ENCODE measurements around the gene ZNF385B.
A peak's percentile ranks its signal among the peaks of the same experiment; 100 is the strongest.

The ZNF385B gene

DNA sequence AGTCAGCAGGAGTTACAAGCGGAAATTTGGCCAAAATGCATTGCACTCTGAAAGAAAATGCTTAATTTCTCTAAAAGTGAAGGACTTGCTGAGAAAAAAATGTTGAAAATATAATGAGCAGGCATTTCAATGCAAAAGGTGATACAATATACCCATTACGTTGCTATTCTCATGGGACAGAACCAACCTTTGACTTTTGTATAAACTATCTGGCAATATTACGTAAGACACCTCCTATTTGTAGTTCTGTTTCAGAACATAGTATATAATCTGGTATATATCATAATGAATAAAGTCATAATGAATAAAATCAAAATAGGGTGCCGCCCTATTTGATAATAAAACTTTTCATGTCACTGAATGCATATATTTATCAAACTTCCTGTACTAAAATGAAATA is 310.6 kb downstream of the ZNF385B start:
- Histone ChIP-seq H3K4me3 (ENCODE audit: low read depth, low read length) (no peak overlapping the region), H3K27me3 (ENCODE audit: insufficient read depth, low read depth, severe bottlenecking) (no peaks in the 10 kb centered on the region), H3K27ac (no peak overlapping the region), H3K36me3 (no peaks in the 10 kb centered on the region), H3K9me3 (ENCODE audit: severe bottlenecking) (no peaks in the 10 kb centered on the region)
- no peak for DNase-seq
- TF ChIP-seq, protein P1, sequence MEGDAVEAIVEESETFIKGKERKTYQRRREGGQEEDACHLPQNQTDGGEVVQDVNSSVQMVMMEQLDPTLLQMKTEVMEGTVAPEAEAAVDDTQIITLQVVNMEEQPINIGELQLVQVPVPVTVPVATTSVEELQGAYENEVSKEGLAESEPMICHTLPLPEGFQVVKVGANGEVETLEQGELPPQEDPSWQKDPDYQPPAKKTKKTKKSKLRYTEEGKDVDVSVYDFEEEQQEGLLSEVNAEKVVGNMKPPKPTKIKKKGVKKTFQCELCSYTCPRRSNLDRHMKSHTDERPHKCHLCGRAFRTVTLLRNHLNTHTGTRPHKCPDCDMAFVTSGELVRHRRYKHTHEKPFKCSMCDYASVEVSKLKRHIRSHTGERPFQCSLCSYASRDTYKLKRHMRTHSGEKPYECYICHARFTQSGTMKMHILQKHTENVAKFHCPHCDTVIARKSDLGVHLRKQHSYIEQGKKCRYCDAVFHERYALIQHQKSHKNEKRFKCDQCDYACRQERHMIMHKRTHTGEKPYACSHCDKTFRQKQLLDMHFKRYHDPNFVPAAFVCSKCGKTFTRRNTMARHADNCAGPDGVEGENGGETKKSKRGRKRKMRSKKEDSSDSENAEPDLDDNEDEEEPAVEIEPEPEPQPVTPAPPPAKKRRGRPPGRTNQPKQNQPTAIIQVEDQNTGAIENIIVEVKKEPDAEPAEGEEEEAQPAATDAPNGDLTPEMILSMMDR (IDR thresholded peaks at IDR 0.05; ENCODE audit: low read depth, low read length), result no peak

DNA sequence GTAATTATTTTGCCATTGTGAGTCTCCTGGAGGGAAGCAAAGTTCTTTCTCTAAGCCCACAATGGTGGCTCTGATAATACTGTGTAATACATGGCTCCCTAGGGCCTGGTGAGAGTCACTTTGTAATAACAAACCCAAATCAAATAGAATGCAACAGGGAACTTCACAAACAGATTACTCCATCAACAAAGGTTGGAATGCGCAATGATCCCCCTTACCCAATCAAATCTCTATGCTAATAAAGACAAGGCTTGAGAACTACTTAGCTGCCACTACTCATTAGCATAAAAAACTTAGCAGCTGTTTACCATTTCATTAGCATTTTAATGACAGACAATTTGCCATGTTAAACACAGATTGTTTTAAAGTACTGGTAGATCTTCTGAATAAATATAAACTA is 311.2 kb downstream of the ZNF385B start:
- H3K27ac ChIP-seq, result no peak overlapping the region
- TF ChIP-seq, protein P1 (IDR thresholded peaks at IDR 0.05; ENCODE audit: low read depth, low read length), result no peak
- H3K4me3 ChIP-seq (ENCODE audit: low read depth, low read length), result no peak overlapping the region
- no peaks in the 10 kb centered on the region for H3K36me3 ChIP-seq
- DNase-seq, result no peak
- H3K9me3 ChIP-seq (ENCODE audit: severe bottlenecking), result no peaks in the 10 kb centered on the region
- no peaks in the 10 kb centered on the region for H3K27me3 ChIP-seq (ENCODE audit: insufficient read depth, low read depth, severe bottlenecking)

DNA sequence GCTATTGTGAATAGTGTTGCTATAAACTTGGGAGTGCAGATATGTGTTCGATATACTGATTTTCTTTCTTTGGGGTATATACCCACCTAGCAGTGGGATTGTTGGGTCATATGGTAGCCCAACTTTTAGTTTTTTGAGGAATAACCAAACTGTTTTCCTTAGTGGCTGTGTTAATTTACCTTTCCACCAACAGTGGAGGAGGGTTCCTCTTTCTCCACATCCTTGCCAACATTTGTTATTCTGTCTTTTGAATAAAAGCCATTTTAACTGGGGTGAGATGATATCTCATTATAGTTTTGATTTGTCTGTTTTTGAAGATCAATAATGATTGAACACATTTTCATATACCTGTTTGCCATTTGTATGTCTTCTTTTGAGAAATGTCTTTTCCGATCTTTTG is 314.8 kb downstream of the ZNF385B start:
- Histone ChIP-seq H3K9me3 (ENCODE audit: severe bottlenecking) (no peaks in the 10 kb centered on the region), H3K27me3 (ENCODE audit: insufficient read depth, low read depth, severe bottlenecking) (no peaks in the 10 kb centered on the region), H3K36me3 (no peaks in the 10 kb centered on the region), H3K27ac (no peak overlapping the region), H3K4me3 (ENCODE audit: low read depth, low read length) (no peak overlapping the region)
- TF ChIP-seq, protein P1 (IDR thresholded peaks at IDR 0.05; ENCODE audit: low read depth, low read length), result no peak
- no peak for DNase-seq

DNA sequence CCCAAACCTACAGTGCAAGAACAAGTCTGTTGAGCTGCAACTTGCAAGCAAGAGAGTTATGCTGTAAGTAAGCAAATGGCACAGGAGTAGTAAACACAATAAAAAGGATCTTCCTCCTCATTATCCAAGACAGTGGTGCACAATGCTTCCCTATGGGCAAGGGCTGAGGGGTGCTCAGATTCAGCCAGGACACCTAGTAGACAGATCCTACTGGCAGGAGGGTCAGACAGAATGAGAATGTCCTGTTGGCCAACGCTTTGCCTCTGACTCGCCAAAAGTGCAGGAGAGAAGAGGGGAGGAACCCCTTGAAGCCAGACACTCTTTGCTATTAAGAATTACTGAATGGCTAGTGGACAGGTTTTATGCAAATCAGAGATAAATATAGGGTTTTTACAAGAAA is 316.4 kb downstream of the ZNF385B start:
- Histone ChIP-seq H3K27me3 (ENCODE audit: insufficient read depth, low read depth, severe bottlenecking) (no peaks in the 10 kb centered on the region), H3K27ac (no peak overlapping the region), H3K9me3 (ENCODE audit: severe bottlenecking) (no peaks in the 10 kb centered on the region), H3K36me3 (no peaks in the 10 kb centered on the region), H3K4me3 (ENCODE audit: low read depth, low read length) (no peak overlapping the region)
- DNase-seq, result no peak
- TF ChIP-seq, protein P1 (IDR thresholded peaks at IDR 0.05; ENCODE audit: low read depth, low read length), result no peak

DNA sequence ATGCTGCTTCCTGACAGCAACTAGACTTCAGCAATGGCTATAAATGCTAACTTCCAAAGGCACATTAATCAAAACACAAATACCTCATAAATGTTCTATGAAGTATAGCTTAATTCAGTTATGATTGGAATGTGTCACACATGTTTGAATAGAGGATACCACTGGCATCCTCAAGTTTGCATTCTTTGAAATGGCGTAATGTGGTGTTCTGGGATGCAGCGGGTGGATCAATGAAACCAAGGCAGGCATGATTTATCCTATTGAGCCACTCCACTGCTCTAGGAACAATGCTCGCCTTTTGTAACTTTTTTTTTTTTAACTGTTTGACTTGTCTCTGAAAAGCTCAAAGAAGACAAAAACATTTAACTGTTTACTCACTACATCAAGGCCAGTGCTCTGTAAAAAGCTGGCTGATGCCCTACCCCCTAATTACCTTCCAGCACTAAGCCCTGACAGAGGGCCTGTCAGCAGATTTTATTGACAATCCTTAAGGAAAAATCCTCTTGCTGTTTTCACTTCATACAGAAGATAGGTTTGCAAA is 318.0 kb downstream of the ZNF385B start:
- Histone ChIP-seq H3K9me3 (ENCODE audit: severe bottlenecking) (no peaks in the 10 kb centered on the region), H3K4me3 (ENCODE audit: low read depth, low read length) (no peak overlapping the region), H3K27ac (no peak overlapping the region), H3K27me3 (ENCODE audit: insufficient read depth, low read depth, severe bottlenecking) (no peaks in the 10 kb centered on the region), H3K36me3 (no peaks in the 10 kb centered on the region)
- TF ChIP-seq, protein P1 (IDR thresholded peaks at IDR 0.05; ENCODE audit: low read depth, low read length), result no peak
- DNase-seq, result peak; percentile 16

DNA sequence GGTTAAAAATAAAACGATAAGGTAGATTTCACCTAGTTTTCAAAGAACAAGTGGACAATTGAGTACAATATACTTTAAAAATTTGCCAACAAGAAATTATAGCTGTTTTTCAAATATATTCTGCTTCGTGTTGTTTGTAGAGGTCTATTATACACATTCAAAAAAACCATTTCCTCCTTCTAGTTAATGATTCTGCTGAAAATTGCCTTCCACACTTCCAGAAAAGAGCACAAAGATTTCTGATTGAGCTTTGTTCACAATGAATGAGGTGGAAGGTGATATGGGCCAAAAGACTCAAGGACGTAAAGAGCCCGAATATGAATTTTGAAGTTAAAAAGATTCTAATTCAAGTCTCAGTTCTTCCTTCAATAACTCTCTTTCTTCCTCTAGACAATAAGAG is 319.8 kb downstream of the ZNF385B start:
- H3K4me3 ChIP-seq (ENCODE audit: low read depth, low read length), result no peak overlapping the region
- no peak for DNase-seq
- no peaks in the 10 kb centered on the region for H3K9me3 ChIP-seq (ENCODE audit: severe bottlenecking)
- no peaks in the 10 kb centered on the region for H3K36me3 ChIP-seq
- TF ChIP-seq, protein P1 (IDR thresholded peaks at IDR 0.05; ENCODE audit: low read depth, low read length), result no peak
- H3K27me3 ChIP-seq (ENCODE audit: insufficient read depth, low read depth, severe bottlenecking), result no peaks in the 10 kb centered on the region
- H3K27ac ChIP-seq, result no peak overlapping the region

Data from WERI-Rb-1 (cell line).